GM18511 (cell line): ENCODE results near the gene HTRA3.

Experiments used
- ATAC-seq: cut with Tn5 transposase; IDR thresholded peaks from one replicate; pipeline ENCODE4 v1.9.1; 2021; ENCODE audit warnings: mild to moderate bottlenecking, moderate library complexity; ENCODE audit not compliant: unreplicated experiment

The HTRA3 gene

DNA sequence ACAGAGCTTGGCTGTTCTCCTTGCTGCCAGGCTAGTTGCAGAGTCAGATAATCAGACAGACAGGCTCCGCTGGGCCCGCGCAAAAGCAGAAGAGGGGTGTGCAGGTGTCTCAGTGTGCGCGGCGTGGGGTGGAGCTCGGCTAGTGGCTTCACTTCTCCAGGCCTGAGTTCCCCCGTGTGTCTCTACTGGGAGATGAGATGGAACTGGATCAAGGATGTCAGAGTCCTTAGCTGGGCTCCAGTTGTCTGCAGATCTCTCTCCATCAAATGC lies 21.1 kb downstream of the HTRA3 start:
- no peak for ATAC-seq

DNA sequence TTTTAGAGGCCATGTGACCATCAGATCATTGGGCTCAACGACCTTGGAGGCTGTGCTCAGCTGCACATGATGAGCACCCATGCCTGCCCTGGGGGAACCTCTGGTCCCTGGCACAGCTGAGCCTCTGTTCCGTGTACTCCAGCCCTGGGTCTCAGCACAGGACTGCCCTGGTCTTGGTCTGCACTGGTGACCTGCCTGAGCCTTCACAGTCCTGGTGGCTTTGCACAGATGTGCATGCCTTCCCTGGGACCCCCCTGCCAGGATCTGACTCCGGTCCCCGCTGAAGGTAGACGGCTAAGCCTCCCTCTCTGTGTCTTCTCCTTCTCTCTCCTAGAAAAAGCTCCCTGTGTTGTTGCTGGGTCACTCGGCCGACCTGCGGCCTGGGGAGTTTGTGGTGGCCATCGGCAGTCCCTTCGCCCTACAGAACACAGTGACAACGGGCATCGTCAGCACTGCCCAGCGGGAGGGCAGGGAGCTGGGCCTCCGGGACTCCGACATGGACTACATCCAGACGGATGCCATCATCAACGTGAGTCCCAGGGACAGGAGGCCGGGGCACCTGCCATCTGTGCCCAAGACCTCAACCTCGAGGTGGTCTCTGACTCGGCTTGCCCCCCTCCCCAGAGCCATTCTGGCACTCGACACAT lies 21.6 kb downstream of the HTRA3 start:
- ATAC-seq, result no peak

GRCh38 chr4:8291701-8292477 lies 22.3 kb downstream of the HTRA3 start:
- ATAC-seq, result no peak

DNA sequence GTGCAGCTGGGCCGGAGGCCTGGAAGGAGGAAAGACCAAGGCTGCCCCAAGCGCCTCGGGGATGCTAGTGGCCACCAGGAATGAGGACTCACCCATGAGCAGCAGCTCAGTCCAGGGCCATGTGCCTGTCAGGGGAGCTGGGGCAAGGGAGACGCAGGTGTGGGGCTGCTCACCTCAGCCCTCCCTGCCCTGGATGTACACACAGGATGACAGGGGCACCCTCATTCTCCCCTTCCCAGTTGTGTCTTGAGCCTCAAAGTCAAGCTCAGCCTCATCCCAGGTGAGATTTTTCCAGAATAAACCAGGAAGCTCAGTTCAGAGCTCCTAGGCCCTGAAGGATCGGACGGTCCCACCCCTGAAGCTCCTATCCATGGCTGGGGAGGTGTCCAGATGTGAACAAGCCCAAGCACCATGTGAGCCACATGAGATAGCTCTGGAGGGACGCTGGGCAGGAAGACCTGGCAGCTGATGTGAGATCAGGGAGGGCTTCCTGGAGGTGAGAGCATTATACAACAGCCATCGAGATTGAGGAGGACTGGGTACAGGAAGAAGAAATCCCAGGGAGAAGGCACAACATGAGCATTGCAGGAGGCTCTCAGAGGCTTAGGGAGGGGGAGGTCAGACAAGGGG lies 23.0 kb downstream of the HTRA3 start:
- no peak for ATAC-seq

- no peak for ATAC-seq
These were observed 23.8 kb downstream of the HTRA3 start for GRCh38 chr4:8293131-8293975.

GRCh38 chr4:8294036-8294435 lies 24.5 kb downstream of the HTRA3 start:
- ATAC-seq, result no peak

DNA sequence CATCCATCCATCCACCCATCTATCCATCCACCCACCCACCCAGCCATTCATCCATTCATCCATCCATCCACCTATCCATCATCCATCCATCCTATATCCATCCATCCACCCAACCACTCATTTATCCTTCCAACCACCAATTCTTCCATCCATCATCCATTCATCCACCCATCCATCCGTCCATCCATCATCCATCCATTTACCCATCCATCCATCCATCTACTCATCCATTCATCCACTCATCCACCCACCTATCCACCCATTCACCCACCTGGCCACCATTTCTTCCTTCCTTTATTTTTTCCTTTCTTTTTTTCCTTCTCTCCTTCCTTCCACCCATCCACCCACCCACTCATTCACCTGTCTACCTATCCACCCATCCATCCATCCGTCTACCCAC lies 25.2 kb downstream of the HTRA3 start:
- no peak for ATAC-seq

- no peak for ATAC-seq
These were observed 25.9 kb downstream of the HTRA3 start for GRCh38 chr4:8295471-8295870.

DNA sequence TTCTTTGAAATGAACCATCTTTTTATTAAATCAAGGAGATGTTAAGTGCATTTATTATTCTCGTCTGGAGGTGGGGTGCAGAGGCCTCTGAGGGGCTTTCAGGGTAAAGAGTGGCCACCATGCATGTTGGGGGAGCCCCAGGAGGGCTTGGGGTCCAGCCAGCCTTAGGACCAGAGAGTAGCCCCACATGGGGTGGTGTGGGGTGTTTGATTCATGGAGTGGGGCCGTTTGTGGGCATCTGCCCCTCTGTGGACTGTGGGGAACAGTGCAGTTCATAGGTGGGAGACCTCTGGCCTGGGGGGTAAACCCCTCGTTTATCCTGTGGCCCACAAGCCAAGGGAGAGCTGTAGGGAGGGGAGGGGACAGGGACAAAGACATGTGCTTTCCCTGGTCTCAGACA lies 26.9 kb downstream of the HTRA3 start:
- ATAC-seq, result no peak

GRCh38 chr4:8297141-8297601 lies 27.6 kb downstream of the HTRA3 start:
- no peak for ATAC-seq

- ATAC-seq, result no peak
These were observed 28.3 kb downstream of the HTRA3 start for GRCh38 chr4:8297691-8298485.

DNA sequence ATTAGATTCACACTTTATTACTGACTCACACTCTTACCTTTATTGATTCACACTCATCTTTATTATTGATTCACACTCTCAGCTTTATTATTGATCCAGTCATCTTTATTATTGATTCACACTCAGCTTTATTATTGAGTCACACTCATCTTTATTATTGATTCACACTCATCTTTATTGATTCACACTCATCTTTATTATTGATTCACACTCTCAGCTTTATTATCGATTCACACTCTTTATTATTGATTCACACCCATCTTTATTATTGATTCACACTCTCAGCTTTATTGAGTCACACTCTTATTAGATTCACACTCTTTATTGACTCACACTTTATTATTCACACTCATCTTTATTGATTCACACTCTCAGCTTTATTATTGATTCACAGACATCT lies 31.3 kb downstream of the HTRA3 start:
- ATAC-seq, result no peak

- no peak for ATAC-seq
These were observed 32.5 kb downstream of the HTRA3 start for GRCh38 chr4:8301851-8302730.

GRCh38 chr4:8303081-8303480 lies 33.5 kb downstream of the HTRA3 start:
- ATAC-seq, result no peak

- ATAC-seq, result no peak
These were observed 34.1 kb downstream of the HTRA3 start for GRCh38 chr4:8303485-8304281.

GRCh38 chr4:8304827-8305695 lies 35.5 kb downstream of the HTRA3 start:
- ATAC-seq, result no peak

GRCh38 chr4:8305851-8306471 lies 36.4 kb downstream of the HTRA3 start:
- ATAC-seq, result no peak
